ENCODE measurements around the gene FLNC.

The FLNC gene

GRCh38 chr7:128845475-128845874 is 15.3 kb downstream of the FLNC start:
- no peak for DNase-seq

DNA sequence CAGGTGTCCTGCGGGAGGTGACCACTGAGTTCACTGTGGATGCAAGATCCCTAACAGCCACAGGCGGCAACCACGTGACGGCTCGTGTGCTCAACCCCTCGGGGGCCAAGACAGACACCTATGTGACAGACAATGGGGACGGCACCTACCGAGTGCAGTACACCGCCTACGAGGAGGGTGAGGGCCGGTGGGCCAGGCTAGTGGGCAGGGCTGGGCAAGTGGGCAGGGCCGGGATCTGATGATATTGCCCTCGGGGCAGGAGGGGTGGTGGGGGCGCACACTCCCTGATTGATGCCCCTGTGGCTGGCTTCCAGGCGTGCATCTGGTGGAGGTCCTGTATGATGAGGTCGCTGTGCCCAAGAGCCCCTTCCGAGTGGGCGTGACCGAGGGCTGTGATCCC is 15.8 kb downstream of the FLNC start:
- no peak for DNase-seq

GRCh38 chr7:128846781-128847444 is 16.7 kb downstream of the FLNC start:
- DNase-seq, result no peak

DNA sequence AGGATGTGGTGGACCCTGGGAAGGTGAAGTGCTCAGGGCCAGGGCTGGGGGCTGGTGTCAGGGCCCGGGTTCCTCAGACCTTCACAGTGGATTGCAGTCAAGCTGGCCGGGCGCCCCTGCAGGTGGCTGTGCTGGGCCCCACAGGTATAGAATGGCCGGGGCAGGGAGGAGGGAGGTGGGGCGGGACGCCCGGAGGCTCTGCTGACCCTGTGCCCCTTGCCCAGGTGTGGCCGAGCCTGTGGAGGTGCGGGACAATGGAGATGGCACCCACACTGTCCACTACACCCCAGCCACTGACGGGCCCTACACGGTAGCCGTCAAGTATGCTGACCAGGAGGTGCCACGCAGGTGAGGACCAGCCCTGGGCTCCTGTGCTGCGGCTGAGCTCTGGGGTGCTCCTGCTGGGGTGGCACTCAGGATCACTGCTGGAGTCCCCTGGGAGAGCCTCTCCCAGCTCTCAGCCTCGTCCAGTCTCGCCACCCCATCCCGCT is 17.6 kb downstream of the FLNC start:
- no peak for DNase-seq

DNA sequence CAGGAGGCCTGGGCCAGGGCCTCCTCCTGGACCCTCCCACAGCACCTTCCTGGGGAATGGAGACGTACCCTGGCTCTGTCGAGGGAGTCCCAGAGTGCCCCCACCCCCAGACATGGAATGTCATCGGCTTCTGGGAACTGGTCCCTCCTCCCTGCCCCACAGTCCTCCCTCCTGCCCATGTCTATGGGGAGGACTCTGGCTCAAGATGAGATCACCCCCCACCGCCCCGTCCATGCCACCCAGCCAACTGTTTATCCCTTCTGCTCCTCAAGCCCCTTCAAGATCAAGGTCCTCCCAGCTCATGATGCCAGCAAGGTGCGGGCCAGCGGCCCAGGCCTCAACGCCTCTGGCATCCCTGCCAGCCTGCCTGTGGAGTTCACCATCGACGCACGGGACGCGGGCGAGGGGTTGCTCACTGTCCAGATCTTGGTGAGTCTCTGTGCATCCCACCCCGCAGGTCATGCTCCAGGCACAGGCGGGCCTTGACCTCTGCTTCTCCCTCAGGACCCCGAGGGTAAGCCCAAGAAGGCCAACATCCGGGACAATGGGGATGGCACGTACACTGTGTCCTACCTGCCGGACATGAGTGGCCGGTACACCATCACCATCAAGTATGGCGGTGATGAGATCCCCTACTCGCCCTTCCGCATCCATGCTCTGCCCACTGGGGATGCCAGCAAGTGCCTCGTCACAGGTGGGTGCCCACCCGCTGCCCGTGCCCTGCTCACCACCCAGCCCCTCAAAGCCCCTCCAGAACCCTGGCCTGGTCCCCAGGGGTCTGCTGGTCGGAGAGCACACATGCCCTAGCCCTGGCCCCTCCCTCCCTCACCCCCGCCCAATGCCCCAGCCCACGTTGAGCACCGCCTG is 18.3 kb downstream of the FLNC start:
- DNase-seq, result no peak

GRCh38 chr7:128849156-128849515 is 18.9 kb downstream of the FLNC start:
- no peak for DNase-seq

GRCh38 chr7:128849804-128850490 is 19.7 kb downstream of the FLNC start:
- DNase-seq, result no peak

DNA sequence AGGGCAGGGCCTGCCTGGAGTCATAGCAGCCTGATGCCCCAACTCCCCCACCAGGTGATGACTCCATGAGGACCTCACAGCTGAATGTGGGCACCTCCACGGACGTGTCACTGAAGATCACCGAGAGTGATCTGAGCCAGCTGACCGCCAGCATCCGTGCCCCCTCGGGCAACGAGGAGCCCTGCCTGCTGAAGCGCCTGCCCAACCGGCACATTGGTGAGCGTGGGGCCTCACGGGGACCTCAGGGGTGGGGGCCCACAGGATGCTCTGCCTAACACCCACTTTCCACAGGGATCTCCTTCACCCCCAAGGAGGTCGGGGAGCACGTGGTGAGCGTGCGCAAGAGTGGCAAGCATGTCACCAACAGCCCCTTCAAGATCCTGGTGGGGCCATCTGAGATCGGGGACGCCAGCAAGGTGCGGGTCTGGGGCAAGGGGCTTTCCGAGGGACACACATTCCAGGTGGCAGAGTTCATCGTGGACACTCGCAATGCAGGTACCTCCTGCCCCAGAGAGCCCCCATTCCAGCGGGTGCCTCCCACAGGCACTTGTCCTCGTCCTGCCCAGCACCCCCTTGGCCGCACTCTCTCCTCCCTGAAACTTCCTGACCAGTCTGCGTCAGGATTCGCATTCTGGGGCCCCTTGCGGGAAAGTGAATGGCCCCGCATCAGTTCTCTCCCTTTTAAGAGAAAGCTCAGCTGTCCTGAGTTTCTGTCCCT is 22.5 kb downstream of the FLNC start:
- DNase-seq, result no peak

DNA sequence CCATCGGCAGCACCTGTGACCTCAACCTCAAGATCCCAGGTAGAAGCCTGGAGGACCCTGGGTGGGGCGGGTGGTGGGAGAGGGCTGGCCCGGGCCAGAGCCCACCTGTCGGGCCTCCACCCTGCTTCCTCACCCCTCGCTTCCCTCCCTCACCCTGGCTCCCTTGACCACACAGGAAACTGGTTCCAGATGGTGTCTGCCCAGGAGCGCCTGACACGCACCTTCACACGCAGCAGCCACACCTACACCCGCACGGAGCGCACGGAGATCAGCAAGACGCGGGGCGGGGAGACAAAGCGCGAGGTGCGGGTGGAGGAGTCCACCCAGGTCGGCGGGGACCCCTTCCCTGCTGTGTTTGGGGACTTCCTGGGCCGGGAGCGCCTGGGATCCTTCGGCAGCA is 23.6 kb downstream of the FLNC start:
- DNase-seq, result no peak

GRCh38 chr7:128854396-128854795 is 24.2 kb downstream of the FLNC start:
- DNase-seq, result no peak

- no peak for DNase-seq
Observed at GRCh38 chr7:128855559-128855958, 25.4 kb downstream of the FLNC start.

GRCh38 chr7:128856001-128856718 is 26.0 kb downstream of the FLNC start:
- DNase-seq, result no peak

DNA sequence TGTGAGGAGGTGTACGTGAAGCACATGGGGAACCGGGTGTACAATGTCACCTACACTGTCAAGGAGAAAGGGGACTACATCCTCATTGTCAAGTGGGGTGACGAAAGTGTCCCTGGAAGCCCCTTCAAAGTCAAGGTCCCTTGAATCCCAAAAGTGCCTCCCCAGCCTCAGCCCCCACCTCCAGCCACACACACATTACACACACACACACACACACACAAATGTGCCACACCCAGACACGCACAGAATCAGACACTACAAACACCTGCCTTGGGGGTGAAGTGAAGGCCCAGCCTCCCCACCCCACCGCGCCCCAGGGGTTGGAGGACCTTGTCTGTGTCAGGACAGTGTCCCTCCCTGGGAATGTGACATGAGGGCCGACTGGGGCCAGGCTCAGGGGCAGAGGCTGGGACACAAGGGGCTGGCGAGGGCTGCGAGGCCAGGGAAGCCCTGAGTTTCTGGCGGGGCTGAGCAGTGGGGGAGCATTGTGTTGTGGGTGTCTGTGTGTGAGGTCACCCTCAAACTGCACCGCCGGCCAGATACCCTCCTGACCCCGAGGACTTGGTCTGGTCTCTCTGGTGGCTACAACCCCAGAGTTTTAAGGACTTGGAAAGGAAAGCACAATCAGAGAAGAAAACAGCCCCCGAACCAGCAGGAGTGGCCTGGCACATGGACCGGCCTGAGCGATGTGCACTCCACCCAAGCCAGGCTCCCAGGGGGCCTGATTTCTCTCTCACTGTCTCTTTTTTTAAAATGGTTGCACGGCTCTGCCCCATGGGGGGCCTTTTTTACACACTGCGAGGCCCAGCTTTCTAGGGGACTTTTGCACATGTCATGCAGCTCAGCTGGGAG is 28.4 kb downstream of the FLNC start:
- no peak for DNase-seq

DNA sequence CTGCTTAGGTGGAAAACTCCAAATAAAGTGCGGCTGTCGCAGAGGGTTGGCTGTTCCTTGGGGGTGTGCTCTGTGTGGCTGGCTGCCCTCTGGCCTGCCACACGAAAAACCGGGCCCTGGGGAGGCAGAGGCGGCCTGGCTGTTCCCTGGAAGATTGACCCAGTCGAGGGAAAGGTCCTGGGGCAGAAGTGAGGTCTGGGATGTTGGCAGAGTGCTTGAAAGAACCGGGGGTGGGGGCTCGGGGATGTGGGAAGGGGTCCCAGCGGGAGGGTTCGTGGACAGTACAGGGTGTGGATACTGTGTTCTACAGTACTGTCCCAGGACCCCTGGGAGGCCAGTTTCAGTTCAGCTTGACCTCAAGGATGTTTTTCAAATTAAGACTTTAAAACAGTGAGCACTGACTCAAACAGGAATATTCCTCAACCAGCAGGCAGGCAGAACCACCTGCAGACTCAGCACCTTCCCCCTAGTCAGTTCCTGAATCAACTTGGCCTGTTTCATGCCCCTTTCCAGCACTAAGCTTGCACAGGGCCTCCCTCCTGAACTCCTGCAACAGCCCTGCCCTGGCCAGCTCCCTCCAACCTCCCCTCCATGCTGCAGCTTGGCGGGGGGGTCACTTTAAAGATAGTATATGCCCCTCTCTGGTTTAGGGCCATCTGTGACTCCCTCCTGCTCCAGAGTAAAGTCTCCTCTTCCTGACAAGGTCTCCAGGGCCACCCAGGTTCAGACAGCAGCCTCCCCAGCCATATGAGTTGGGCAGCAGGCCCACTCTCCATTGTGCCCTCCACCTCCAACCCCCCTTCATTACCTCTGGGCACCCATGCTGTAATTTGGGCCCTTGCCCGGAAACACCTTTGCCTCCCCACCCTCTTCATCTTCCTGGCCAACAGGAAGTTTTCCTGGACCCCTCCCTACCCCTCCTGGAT is 29.3 kb downstream of the FLNC start:
- no peak for DNase-seq

DNA sequence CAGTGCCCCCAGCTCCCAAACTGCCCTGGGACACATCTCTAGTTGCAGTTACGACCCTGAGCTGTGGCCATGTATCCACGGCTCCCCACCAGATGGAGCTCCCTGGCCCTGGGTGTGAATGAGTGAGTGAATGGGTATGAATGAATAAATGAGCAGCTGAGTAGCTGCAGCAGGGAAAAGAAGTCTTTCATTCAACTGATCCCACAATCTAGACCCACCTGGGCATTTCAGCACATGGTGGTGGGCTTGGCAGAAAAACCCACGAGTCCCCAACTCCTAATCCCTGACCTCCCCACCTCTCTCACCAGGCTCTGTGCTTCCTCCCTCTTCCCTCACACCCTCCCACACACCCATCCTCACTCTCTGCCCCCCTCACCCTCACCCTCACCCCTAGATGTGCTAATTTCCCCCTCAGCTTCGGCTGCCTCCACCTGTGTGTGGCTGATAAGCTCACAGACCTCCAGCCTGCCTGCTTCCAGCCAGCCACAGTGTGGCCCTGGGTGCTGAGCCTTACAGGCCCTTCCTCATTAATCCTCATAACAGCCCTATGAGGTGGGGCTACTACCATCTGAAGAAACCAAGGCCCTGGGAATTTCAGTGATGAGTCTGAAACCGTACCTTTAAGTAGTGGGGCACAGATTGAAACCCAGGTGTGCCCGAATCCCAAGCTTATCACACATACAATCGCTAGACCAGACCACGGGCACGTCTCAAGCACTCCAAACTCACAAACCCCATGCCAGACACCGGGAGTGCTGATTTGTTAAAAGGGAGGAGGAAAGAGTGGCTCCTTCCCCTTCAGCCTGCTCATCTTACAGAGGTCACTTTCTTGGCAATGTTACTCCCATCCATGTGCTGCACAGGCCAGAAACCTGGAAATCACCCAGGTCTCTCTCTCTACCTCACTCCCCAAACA is 30.2 kb downstream of the FLNC start:
- peak; percentile 17 for DNase-seq

DNA sequence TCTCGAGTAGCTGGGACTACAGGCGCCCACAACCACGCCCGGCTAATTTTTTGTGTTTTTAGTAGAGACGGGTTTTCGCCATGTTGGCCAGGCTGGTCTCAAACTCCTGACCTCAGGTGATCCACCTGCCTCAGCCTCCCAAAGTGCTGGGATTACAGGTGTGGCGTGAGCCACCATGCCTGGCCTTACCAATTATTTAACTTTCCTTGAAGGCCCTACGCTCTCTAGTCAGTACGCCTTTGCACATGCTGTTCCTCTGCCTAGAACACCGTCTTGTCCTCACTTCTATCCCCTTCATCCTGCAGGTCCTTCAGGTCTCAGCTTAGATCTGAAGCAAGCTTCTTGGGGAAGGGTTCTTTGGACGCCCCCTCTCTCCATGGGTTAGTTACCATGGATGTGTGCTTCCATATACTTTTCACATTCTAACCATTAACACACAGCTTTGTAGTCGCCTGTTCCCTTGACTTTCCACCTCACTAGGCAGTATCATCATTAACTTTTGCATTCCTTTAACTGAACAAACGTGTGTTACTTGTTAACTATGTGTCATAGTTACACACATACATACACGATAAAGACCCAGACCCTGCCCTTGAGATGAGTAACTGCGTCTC is 31.9 kb downstream of the FLNC start:
- no peak for DNase-seq

GRCh38 chr7:128862571-128863432 is 32.6 kb downstream of the FLNC start, which contains the start of gene ATP6V1F:
Gene ATP6V1F, plus strand, starts transcription at chr7:128862856. Its CDS starts 49 bp downstream, at chr7:128862905.
- peak; percentile 99 for DNase-seq
